Epithelial cell of esophagus (primary cell): ENCODE data around the gene SCGB1A1.

Experiments used
- DNase-seq: peaks from one replicate; pipeline ENCODE4 v3.0.0; 2010; ENCODE audit warnings: low read depth
- H3K4me3 ChIP-seq: 2 replicates; pipeline ENCODE4 v1.5.1; 2011; ENCODE audit warnings: mild to moderate bottlenecking, low read length, control low read depth
- CTCF ChIP-seq: IDR thresholded peaks from 2 replicates; pipeline ENCODE4 v1.5.1; 2011; ENCODE audit warnings: low read depth, mild to moderate bottlenecking, low read length, control low read depth, inconsistent platforms; ENCODE audit not compliant: insufficient read depth; ENCODE audit errors: missing control alignments

SCGB1A1 gene

GRCh38 chr11:62410972-62411371 is 7.9 kb upstream of the SCGB1A1 start:
- TF ChIP-seq CTCF = no peak
- DNase-seq = peak; percentile 49

GRCh38 chr11:62411524-62411923 is 7.3 kb upstream of the SCGB1A1 start:
- TF ChIP-seq CTCF = no peak
- DNase-seq = no peak
- H3K4me3 ChIP-seq = no peak overlapping the region

More at GRCh38 chr11:62410972-62411371, 7.9 kb upstream of the SCGB1A1 start:
- H3K4me3 ChIP-seq = no peak overlapping the region

- DNase-seq = peak; percentile 24
- no peak for TF ChIP-seq CTCF
- no peak overlapping the region for H3K4me3 ChIP-seq
These were observed 5.7 kb upstream of the SCGB1A1 start for GRCh38 chr11:62413060-62413696.

GRCh38 chr11:62416596-62416995 is 2.2 kb upstream of the SCGB1A1 start:
- H3K4me3 ChIP-seq = no peak overlapping the region
- no peak for TF ChIP-seq CTCF
- no peak for DNase-seq

- no peak for TF ChIP-seq CTCF
- DNase-seq = no peak
- H3K4me3 ChIP-seq = no peak overlapping the region
These were observed 697 bp upstream of the SCGB1A1 start for GRCh38 chr11:62418136-62418535.

GRCh38 chr11:62419314-62419929 is 589 bp downstream of the SCGB1A1 start:
- no peak for TF ChIP-seq CTCF
- H3K4me3 ChIP-seq = no peak overlapping the region
- DNase-seq = no peak

GRCh38 chr11:62419943-62420342 is 1.1 kb downstream of the SCGB1A1 start:
- TF ChIP-seq CTCF = no peak
- H3K4me3 ChIP-seq = no peak overlapping the region
- no peak for DNase-seq
